Measurements from ENCODE around the gene MAGI2.

- TF ChIP-seq, protein P1, sequence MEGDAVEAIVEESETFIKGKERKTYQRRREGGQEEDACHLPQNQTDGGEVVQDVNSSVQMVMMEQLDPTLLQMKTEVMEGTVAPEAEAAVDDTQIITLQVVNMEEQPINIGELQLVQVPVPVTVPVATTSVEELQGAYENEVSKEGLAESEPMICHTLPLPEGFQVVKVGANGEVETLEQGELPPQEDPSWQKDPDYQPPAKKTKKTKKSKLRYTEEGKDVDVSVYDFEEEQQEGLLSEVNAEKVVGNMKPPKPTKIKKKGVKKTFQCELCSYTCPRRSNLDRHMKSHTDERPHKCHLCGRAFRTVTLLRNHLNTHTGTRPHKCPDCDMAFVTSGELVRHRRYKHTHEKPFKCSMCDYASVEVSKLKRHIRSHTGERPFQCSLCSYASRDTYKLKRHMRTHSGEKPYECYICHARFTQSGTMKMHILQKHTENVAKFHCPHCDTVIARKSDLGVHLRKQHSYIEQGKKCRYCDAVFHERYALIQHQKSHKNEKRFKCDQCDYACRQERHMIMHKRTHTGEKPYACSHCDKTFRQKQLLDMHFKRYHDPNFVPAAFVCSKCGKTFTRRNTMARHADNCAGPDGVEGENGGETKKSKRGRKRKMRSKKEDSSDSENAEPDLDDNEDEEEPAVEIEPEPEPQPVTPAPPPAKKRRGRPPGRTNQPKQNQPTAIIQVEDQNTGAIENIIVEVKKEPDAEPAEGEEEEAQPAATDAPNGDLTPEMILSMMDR (IDR thresholded peaks at IDR 0.05), result no peak
- TF ChIP-seq POLR2A (IDR thresholded peaks at IDR 0.05) (no peak), POLR2AphosphoS5 (IDR thresholded peaks at IDR 0.05) (no peak), EP300 (IDR thresholded peaks at IDR 0.05) (no peak)
Observed at GRCh38 chr7:79051915-79052314, 401.6 kb downstream of the MAGI2 start.
